Loucy (cell line): ENCODE measurements around the gene IZUMO2.

ENCODE experiments used
- H2AFZ ChIP-seq: fragments of 200-600 bp; sonication (generic); 2 replicates; pipeline ENCODE4 v1.6.0; 2016; ENCODE audit warnings: antibody characterized with exemption, mild to moderate bottlenecking, low read length, moderate library complexity
- H3F3A ChIP-seq: fragments of 200-600 bp; 2 replicates; pipeline ENCODE4 v1.6.0; 2016; ENCODE audit warnings: antibody characterized with exemption, low read depth, mild to moderate bottlenecking
- H3K27me3 ChIP-seq: fragments of 200-600 bp; sonication (generic); 2 replicates; pipeline ENCODE4 v1.6.1; 2014; ENCODE audit warnings: low read length, mild to moderate bottlenecking; ENCODE audit not compliant: insufficient read depth, poor library complexity, severe bottlenecking
- H3K36me3 ChIP-seq: fragments of 200-600 bp; sonication (generic); 2 replicates; pipeline ENCODE4 v1.6.1; 2016; ENCODE audit warnings: low read length; ENCODE audit not compliant: insufficient read depth
- H3K4me1 ChIP-seq: fragments of 200-600 bp; sonication (generic); 2 replicates; pipeline ENCODE4 v1.5.1; 2014; ENCODE audit warnings: low read length, mild to moderate bottlenecking; ENCODE audit not compliant: insufficient read depth, poor library complexity, severe bottlenecking
- H3K4me2 ChIP-seq: fragments of 200-600 bp; sonication (generic); 2 replicates; pipeline ENCODE4 v1.6.0; 2014; ENCODE audit warnings: antibody characterized with exemption, low read length, low read depth, mild to moderate bottlenecking; ENCODE audit not compliant: poor library complexity, severe bottlenecking
- H3K4me3 ChIP-seq: fragments of 200-600 bp; sonication (generic); 2 replicates; pipeline ENCODE4 v1.5.1; 2014; ENCODE audit warnings: low read length, mild to moderate bottlenecking, mixed read lengths; ENCODE audit not compliant: poor library complexity, severe bottlenecking
- H3K79me2 ChIP-seq: fragments of 200-600 bp; sonication (generic); 2 replicates; pipeline ENCODE4 v1.6.1; 2014; ENCODE audit warnings: low read length; ENCODE audit not compliant: insufficient read depth
- H3K9ac ChIP-seq: fragments of 200-600 bp; sonication (generic); 2 replicates; pipeline ENCODE4 v1.6.0; 2014; ENCODE audit warnings: mild to moderate bottlenecking, low read depth, low read length, moderate library complexity; ENCODE audit not compliant: poor library complexity, severe bottlenecking
- H3K9me2 ChIP-seq: fragments of 200-600 bp; sonication (generic); replicated peaks from 2 replicates; pipeline ENCODE4 v1.6.1; 2016; ENCODE audit warnings: low read depth, low read length, mixed read lengths
- H3K9me3 ChIP-seq: fragments of 200-600 bp; sonication (generic); 2 replicates; pipeline ENCODE4 v1.6.1; 2014; ENCODE audit warnings: mild to moderate bottlenecking, antibody characterized with exemption, low read length, low read depth; ENCODE audit not compliant: insufficient read depth
- H4K20me1 ChIP-seq: fragments of 200-600 bp; sonication (generic); 2 replicates; pipeline ENCODE4 v1.6.0; 2014; ENCODE audit warnings: antibody characterized with exemption, low read length, mild to moderate bottlenecking; ENCODE audit not compliant: insufficient read depth, poor library complexity, severe bottlenecking
- EZH2phosphoT487 ChIP-seq: fragments of 200-600 bp; IDR thresholded peaks from 2 replicates; pipeline ENCODE4 v1.6.1; 2018; ENCODE audit warnings: antibody characterized with exemption, mild to moderate bottlenecking, moderate library complexity, borderline replicate concordance
- TF ChIP-seq, protein P1 (sequence below): fragments of 200-600 bp; sonication (generic); conservative IDR thresholded peaks from 2 replicates; pipeline ENCODE4 v1.5.1; 2014; ENCODE audit warnings: mild to moderate bottlenecking, antibody characterized with exemption, low read length

The IZUMO2 gene

DNA sequence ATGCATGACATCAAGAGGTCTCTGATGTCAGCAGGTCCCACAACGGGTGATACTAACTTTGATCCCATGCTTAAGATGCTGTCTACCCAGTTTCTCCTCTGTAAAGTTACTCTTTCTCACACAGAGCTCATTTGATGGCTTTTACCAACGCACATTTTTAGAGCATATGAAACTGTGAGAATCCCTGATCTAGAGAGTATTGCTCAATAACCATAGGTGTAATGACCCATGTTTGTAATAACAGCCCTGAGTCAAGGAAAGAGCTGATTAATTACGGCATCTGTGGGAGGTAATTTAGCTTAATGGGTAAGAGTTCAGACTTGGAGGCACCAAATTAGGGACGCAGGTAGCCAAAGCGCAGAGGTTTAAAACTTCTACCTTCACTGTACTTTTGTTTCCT is 18.0 kb upstream of the IZUMO2 start:
- Histone ChIP-seq H3K4me1 (no peaks in the 10 kb centered on the region), H2AFZ (no peak overlapping the region), H3K4me3 (no peak overlapping the region), H3K9me2 (no peaks in the 10 kb centered on the region), H4K20me1 (no peaks in the 10 kb centered on the region), H3K9ac (no peak overlapping the region), H3K4me2 (no peak overlapping the region), H3F3A (no peaks in the 10 kb centered on the region), H3K79me2 (no peaks in the 10 kb centered on the region), H3K9me3 (0 out of 2 replicates have a peak, but pooled peaks cover 3% of the 10 kb centered on the region), H3K27me3 (no peaks in the 10 kb centered on the region), H3K36me3 (no peaks in the 10 kb centered on the region)
- no peak for TF ChIP-seq EZH2phosphoT487
- TF ChIP-seq, protein P1, sequence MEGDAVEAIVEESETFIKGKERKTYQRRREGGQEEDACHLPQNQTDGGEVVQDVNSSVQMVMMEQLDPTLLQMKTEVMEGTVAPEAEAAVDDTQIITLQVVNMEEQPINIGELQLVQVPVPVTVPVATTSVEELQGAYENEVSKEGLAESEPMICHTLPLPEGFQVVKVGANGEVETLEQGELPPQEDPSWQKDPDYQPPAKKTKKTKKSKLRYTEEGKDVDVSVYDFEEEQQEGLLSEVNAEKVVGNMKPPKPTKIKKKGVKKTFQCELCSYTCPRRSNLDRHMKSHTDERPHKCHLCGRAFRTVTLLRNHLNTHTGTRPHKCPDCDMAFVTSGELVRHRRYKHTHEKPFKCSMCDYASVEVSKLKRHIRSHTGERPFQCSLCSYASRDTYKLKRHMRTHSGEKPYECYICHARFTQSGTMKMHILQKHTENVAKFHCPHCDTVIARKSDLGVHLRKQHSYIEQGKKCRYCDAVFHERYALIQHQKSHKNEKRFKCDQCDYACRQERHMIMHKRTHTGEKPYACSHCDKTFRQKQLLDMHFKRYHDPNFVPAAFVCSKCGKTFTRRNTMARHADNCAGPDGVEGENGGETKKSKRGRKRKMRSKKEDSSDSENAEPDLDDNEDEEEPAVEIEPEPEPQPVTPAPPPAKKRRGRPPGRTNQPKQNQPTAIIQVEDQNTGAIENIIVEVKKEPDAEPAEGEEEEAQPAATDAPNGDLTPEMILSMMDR, result no peak

DNA sequence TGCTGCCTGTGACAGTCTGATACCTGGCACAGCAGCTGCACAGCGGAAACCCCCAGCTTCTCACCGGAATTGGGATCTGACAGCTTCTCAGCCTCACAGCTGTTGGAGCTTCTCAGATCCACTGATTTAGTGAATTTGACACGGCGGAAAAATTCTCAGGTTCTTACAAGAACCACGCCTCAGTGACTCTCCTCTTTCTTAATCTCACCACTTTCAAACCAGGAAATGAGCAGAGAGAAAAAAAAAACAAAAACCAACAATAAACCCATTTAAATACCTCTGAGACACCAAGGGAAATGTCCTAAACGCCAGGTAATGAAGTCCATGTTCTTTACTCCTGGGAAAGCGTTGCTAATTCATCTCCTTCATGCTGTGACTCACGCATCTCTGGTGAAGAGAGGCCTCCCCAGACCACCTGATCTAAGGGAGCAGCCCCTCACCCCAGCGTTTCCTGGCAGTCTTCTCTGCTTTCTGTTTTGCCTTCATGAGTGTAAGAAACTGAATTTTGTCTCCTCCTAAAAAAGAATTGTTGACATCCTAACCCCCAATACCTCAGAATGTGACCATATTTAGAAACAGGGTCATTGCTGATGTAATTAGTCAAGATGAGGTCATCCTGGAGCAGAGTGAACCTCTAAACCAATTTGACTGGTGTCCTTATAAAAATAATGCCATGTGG is 15.9 kb upstream of the IZUMO2 start:
- Histone ChIP-seq H3K9me2 (no peaks in the 10 kb centered on the region), H4K20me1 (no peaks in the 10 kb centered on the region), H3F3A (no peaks in the 10 kb centered on the region), H3K4me3 (no peak overlapping the region), H3K9ac (no peak overlapping the region), H3K27me3 (no peaks in the 10 kb centered on the region), H3K4me2 (no peak overlapping the region), H3K9me3 (no peaks in the 10 kb centered on the region), H3K36me3 (no peaks in the 10 kb centered on the region), H3K4me1 (no peaks in the 10 kb centered on the region), H3K79me2 (no peaks in the 10 kb centered on the region), H2AFZ (no peak overlapping the region)
- TF ChIP-seq, protein P1, result no peak

DNA sequence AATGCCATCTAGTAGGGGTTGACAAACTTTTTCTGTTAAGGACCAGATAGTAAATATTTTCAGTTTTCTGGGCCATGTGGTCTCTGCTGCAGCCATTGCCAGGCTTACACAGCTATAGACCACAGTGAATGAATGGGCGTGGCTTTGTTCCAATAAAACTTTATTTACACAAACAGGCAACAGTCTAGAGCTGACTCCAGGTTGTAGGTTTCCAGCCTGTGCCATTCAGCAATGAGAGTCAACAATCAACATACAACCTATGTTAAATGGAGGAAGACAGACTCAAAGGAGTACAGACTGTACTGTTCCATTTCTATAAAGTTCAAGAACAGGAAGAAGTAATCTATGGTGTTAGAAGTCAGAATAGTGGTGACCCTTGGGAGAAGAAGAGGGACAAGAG is 15.2 kb upstream of the IZUMO2 start:
- Histone ChIP-seq H3K4me2 (no peak overlapping the region), H3K36me3 (no peaks in the 10 kb centered on the region), H3K9ac (no peak overlapping the region)

More for the DNA sequence above, 15.2 kb upstream of the IZUMO2 start:
- Histone ChIP-seq H4K20me1 (no peaks in the 10 kb centered on the region), H3K4me3 (no peak overlapping the region), H3K27me3 (no peaks in the 10 kb centered on the region), H2AFZ (no peak overlapping the region), H3K79me2 (no peaks in the 10 kb centered on the region), H3K9me3 (no peaks in the 10 kb centered on the region), H3K9me2 (no peaks in the 10 kb centered on the region), H3K4me1 (no peaks in the 10 kb centered on the region), H3F3A (no peaks in the 10 kb centered on the region)
- TF ChIP-seq EZH2phosphoT487, result no peak
- TF ChIP-seq, protein P1, result no peak
